NCI-H2196 (cell line): ENCODE measurements around the gene MAPK10.
"Not testable (repeated sequence)": the region's sequence is repeated elsewhere in the genome, so short reads cannot be mapped to it uniquely, and the experiment has no call there.

Experiments
- DNase-seq: peaks from one replicate; lab custom pipeline; 2025; ENCODE audit not compliant: unreplicated experiment; lab: John Stamatoyannopoulos, UW

MAPK10 gene

DNA sequence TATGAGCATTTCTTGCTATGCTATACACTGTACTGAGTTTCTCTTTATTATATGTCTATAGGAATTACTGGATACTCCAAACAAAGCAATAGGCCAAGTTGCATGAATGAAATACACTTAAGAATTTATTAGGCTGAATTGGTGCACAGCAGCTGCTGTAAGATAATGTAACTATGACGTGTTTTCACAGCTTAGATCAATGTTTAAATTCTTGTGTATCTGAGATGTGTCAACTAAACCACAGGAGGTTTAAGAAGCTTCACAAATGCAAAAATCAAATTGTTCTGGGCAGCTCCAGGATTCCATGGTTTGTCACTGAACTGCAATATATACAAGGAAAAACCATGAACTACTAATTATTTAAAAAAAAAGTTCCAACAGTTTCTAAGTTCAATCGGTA lies 156.7 kb downstream of the MAPK10 start:
- no peak for DNase-seq

DNA sequence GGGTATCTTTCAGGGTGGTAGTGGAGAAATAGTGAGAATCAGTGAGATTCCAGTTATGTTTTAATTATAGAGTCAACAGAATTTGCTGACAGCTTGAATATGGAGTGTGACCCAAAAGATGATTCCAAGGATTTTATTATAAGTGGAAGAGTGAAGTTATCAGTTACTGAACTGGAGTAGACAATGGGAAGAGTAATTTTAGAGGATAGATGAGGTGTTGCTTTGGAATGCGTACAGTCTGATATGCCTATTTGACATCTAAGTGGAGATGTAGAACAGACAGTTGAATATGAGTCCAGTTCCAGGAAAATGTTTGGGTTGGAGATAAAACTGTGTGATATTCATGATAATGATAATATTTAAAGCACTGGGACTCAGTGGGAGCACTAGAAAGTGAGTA lies 174.2 kb downstream of the MAPK10 start:
- no peak for DNase-seq

DNA sequence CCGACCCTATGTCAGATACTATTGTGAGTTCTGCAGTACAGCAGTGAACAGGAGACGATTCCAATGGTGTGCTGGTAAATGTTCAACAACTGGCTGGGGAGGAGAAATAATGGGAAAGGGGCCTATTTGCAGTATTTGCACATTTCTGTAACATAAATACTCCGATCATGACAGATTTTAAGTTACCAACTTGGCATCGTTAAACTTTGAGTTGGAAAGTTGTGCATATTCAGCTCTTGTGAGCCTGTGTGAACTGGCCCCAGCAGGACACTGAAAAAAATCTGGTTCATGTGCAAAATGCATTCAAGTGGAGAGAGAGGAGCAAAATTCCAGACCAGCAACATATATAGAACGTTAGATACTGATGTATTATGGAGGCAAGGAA lies 175.0 kb downstream of the MAPK10 start:
- no peak for DNase-seq

DNA sequence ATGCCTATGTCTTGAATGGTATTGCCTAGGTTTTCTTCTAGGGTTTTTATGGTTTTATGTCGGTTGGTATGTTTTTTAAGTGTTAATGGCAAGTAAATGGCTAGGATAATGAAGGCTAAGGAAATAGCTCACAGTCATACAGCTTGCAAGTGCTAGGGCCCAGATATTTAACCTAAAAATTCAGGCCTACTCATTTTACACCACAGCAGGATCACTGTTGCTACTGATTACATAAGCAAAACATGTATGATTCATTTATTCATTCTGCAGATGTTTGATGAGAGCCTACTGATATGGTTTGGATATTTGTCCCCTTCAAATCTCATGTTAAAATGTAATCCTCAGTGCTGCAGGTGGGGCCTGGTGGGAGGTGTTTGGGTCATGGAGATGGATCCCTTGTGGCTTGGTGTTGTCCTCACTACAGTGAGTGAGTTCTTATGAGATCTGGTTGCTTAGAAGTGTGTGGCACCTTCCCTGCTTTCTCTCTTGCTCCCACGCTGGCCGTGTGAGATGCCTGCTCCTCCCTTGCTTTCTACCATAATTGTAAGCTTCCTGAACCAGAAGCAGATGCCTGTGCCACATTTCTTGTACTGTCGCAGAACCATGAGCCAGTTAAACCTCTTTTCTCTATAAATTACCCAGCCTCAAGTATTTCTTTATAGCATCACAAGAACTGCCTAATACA lies 175.5 kb downstream of the MAPK10 start:
- DNase-seq = no peak

DNA sequence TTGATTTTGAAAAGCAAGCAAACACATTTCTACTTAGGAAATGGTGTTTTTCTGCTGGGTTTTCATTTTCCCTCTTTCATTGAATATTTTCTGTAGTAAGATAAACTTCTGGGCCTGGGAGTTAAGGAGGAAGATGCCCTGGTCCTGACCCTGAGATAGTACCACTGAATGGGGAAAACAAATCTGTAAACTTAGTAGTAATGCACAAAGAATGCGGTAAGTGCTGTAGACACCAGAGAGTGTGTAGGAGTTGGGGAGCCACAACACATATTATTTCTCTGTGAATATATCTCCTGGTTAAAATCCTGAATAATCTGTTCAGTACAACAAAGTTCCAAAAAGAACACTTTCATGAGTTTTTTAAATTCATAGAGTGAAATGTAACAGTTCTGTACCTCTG lies 178.3 kb downstream of the MAPK10 start:
- DNase-seq = no peak

DNA sequence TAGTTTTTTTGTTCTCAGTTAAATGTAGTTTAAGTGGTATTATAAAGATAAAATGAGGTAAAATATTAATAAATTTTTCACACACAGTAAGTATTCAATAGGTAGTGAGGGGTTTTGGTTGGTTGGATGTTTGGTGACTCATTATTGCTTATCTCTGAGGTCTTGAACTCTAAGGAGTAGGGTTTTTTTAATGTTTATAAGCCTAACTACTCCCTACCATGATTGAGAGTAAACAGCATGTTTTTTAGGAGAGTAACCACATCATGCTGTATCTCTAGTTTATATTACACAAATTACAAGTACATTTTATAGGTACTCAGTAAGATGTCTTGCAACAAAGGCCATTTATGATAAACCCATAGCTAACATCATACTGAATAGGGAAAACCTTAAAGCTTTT lies 181.6 kb downstream of the MAPK10 start:
- DNase-seq = no peak

DNA sequence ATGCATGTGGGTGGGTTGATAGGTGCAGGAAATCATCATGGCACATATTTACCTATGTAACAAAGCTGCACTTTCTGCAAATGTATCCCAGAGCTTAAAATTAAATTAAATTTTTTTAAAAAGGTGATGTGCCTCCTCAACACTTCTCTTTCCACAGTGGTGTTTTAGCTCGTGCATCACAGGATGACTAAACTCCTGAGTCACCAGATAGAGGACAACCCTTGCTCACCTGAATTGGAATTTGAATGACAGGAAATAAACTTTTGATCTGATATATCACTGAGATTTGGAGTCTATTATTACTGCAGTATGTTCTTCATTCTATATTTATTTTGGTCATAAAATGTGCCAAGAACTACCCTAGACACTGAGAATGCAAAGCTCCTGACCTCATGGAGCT lies 185.3 kb downstream of the MAPK10 start:
- no peak for DNase-seq

DNA sequence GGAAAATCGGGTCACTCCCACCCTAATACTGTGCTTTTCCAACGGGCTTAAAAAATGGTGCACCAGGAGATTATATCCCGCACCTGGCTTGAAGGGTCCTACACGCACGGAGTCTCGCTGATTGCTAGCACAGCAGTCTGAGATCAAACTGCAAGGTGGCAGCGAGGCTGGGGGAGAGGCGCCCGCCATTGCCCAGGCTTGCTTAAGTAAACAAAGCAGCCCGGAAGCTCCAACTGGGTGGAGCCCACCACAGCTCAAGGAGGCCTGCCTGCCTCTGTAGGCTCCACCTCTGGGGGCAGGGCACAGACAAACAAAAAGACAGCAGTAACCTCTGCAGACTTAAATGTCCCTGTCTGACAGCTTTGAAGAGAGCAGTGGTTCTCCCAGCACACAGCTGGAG lies 191.5 kb downstream of the MAPK10 start:
- not testable (repeated sequence) for DNase-seq

DNA sequence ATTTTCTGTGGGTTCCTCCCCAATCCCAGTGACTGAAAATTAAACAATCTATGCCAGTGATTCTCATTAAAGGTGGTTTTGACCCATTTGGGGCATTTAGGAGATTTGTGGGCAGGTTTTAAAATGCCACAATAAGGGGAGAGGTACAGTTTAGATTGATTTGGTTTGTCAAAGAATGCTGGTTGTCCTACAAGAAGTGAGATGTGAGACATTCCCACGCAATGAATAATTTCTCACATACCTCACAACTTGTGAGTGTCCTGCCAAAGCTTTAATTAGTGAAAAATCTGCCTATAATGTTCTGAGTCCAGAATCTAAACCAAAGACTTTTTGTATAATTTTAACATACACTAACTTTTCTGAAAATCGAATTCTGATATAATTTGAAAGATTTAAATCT lies 199.4 kb downstream of the MAPK10 start:
- no peak for DNase-seq

DNA sequence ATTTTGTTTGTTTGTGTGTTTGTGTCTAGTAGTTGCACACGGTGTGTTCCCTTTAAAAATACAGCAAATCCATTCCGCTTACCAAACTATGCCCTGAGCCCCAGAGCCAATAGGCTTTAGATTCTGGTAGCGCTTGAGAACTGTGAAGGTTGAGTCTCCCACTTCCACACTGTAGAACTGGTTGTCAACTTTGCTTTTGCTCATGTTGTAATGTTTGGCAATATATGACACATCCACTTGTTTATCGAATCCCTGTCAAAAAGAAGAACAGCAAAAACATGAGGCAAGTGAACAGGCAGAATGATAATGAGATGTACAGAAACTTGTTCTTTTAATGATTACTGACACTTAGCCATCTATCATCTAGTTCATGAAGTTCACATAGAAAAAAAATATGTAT lies 200.6 kb downstream of the MAPK10 start:
- DNase-seq = no peak

DNA sequence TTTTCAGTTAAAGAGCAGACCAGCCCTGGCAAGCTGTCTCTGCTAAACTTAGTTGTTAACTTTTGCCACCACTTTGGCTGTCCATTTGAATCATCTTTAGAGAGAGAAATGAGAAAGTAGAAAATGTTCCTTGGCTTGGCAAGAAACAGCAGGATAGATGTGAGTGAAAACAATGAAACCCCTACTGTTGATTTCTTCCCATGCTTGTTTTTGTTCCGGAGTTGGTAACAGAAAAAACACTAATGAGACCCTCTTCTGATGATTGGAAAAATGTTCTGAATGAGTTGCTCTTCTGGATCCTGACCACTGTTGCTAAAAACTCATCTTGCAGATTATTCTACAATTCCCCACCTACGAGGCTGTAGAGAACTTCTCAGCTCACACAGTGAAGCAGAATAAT lies 203.3 kb downstream of the MAPK10 start:
- DNase-seq = no peak

DNA sequence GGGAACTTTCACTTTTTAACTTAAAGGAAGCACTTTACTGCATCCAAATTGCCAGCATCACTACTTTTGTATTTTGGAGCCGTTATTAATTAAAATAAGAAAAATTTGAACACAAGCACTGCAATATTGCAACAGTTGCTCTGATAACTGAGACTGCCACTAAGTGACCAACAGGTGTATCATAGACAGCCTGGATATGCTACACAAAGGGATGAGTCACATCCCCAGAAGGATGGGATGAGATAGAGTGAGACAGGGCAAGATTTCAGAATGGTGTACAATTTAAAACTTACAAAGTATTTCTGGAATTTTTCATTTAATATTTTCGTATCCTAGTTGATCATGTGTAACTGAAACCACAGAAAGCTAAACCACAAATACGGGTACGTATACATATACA lies 204.1 kb downstream of the MAPK10 start:
- DNase-seq = no peak

DNA sequence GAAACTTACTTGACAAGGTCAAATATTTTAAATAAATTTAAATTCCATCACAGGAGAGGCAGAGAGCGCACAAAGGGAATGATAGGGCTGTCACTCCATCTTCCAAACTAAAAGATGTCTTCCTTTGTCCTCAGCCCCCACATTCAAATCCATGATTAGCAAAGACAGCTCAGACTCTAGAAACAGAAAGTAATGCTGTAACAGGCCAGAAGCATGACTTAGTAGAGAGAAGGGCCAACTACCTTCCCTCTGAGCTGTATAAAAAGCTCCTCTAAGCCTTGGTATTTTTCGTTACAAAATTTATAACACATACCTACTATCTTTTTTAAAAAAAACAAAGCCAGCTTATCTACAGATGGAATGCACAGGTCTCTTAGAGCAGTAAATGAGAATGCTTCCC lies 207.4 kb downstream of the MAPK10 start:
- DNase-seq = no peak

DNA sequence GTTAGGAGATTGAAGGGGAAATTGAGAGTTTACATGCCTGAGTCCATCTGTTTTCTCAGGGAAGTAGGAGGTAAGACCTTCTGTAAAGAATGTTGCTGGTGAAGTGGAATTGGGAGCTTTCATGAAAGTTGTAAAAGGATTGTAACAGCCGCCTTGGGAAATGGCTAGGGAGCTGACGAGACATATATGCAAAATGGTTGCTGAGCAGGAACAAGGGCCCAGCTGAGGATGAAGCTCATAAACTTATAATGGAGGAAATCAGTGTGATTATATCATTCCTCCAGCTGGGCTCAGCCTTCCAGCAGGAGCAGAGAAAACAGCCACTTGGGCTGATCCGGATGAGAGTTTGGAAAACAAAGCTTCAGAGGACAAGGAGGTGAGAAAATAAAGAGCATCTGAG lies 208.7 kb downstream of the MAPK10 start:
- no peak for DNase-seq

DNA sequence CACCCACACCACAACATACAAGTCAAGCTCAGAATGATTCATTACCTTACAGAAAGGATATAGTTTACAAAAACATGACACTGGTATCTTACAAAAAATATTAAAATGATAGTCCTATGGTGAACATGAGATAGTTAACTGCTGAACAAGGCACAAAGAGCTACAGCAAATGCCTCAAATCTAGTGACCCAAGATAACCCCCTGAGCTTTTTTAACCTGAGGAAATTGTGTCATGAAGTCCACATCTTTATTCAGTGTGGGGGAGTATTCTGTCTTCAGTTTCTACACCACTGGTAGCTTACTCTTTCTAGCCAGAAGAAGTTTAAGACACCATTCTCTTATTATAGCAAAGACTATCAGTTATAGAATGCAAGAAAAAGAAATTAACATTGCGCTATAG lies 218.7 kb downstream of the MAPK10 start:
- DNase-seq = no peak

DNA sequence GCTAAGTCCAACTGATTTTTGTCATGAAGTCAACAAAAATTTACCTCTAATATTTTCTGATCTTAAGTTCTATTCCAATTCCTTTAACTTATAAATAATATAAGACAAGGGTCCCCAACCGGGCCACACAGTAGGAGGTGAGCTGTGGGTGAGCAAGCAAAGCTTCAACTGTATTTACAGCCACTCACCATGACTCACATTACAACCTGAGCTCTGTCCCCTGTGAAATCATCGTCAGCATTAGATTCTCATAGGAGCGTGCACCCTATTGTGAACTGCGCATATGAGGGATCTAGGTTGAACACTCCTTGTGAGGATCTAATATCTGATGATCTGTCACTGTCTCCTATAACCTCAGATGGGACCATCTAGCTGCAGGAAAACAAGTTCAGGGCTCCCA lies 227.4 kb downstream of the MAPK10 start:
- DNase-seq = no peak

DNA sequence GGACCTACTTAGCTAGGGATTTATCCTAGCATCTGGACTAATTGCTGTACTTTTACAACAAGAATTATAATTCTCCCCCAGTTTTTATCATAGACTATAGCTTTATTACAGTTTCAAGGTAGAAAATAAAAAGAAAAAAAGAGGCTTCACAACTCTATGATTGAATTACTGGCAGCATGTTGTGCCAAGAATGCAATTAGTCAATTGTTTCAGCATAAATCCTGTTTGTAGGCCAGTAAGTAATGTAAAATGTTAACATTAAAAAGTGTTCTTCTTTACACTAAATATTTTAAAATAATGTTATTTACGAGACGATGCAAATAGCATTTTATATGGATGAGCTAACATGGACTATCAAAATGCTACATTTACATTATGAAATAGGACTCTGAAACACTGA lies 228.4 kb downstream of the MAPK10 start:
- no peak for DNase-seq

DNA sequence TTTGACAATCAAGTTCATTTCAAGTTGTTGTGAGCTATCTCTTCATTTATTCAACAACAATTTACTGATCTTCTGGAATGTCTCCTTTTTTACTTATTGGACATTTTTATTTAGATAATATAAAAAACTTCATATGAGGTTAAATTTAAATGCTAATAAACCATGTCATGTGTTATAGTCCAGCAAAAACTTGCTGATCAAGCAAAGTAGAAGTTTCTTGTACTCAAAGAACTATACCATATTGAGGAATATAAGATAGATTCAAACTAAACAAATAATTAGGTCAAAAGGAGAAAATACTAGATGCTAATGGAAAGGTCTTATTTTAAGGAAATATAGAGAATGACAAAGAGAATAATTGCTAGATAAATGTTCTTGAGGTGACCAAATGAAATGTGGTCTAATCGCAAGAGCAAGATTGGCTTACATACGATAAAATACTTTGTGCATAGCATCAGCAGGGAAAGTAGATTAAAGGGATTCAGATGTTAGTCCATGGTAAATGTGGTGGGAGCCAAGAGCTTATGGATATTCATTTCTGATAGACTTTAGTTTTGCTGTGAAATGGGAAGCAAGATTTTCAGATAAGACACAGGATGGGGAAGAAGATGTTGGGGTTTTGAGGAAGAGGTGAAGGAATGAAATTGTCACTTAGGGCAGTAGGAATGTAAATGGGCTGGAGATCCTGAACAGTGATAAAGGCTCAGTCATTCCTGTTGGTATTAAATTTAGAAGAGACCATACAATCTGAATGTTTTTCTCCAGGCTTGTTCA lies 229.5 kb downstream of the MAPK10 start:
- DNase-seq = no peak

DNA sequence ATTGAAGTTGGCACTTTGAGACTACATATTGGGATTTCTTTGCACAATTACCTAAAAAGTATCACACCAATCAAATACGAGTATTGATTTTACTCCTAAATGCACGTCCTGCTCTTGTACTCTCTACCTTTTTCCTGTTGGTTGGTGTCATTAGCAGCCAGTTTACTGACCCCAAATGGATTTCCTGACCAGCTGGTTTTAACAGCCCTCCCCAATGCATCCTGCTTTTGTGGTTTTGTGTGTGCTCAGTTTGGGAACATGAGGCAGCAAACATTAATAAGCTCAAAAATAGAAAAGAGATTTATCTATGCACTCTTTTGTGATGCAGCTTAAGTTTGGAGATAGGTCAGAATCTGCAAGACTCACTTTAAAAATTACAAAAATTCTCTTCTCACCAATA lies 230.3 kb downstream of the MAPK10 start:
- no peak for DNase-seq

DNA sequence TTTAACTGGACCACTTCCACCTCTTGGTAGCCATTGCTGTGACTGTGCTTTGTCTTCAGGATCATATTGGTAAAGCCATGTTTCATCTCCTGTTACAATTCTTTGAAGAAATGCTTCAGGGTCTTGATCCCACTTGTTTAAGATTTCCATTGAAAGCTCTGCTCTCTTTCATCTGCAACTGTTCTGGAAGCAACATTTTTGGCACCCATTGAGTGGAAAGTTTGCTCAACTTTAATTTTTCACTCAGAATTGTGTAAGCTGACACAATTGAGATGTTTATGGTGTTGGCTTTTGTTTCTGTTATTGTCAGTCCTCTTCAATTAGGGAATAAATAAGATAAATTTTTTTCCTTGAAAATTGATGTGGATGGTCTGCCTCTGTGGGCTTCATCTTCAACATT lies 237.4 kb downstream of the MAPK10 start:
- DNase-seq = no peak

DNA sequence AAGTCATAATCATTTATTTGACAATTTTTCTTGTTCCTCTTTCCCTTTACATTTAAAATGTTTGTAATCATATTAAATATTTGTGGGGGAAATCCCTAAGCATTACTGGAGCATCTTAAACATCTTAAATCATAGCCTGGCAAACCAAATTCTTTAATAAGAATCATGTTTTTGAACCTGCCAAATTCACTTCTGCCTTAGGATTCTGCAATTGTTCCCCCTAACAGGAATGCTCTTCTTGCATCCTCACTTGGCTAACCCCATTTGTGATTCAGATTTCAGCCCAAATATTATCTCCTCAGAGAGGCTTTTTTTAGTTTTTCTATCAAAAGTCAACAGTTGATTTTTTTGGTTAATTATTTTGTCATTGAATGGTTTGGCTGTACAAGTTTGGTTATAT lies 241.1 kb downstream of the MAPK10 start:
- DNase-seq = no peak

DNA sequence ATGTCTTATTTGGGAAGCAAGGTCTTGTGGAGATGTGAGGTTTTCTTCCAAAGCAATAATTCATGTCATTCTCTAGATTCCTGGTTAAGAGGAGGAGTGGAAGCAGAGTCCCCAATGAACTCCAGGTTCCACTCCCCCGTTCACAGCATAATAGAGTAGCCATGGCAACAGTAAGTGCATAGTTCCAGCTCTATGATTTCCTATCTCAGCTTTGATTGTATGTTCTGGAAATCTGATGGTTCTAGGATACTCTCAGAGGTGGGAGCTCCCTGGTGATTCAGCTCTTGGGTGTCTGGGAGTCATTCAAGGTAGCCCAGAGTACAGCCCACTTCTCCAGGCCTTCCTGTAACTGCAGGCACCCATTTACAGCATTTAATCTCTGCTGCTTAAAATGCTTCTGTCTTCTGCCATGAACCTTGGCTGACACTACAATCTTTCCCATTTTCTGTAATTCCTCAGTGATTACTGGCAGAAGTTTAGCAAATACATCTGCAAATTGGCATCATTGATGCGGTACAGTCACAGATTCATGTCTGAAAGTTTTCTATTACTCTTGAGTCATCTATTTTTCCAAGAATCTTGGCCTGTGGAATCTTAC lies 242.0 kb downstream of the MAPK10 start:
- no peak for DNase-seq

DNA sequence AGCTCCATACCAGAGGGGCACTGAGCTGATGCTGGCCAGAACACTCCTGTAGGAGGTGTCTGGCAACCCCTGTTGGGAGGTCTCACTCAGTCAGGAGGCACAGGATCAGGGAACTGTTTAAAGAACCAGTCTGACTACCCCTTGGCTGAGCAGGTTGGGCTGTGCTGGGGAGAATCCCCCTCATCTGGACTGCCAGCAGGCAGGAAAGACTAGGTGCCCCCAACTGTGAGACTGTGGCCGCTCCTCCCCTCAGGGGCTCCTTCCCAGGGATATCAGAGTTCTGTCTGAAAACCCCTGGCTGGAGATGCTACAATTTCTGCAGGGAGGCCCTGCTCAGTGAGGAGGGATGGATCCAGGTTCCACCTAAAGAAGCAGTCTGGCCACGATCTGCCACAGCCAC lies 245.3 kb downstream of the MAPK10 start:
- no peak for DNase-seq
